ENCODE results near the gene KSR1.
"Not testable (repeated sequence)": the region's sequence is repeated elsewhere in the genome, so short reads cannot be mapped to it uniquely, and the experiment has no call there.

Gene KSR1

DNA sequence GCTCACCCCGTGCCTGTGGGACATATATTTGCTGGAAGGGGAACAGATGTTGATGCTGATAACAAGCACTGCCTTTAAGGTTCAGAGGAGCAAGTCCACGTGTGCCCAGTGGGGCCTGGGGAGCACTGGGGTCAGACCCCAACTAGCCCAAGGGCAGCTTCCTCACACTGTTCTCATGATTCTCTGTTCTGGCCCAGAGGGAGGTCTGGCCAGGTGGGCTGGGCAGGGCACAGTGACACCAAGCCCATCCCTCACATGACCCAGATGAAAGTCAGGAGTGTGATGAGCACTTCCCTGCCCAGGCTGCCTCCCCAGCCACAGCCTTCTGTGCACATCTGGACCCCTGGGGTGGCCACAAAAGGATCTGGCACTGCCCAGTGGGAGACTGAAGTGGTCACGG is 29.8 kb upstream of the KSR1 start:
- not testable (repeated sequence) for DNase-seq (ENCODE audit: low read depth, low spot score)

DNA sequence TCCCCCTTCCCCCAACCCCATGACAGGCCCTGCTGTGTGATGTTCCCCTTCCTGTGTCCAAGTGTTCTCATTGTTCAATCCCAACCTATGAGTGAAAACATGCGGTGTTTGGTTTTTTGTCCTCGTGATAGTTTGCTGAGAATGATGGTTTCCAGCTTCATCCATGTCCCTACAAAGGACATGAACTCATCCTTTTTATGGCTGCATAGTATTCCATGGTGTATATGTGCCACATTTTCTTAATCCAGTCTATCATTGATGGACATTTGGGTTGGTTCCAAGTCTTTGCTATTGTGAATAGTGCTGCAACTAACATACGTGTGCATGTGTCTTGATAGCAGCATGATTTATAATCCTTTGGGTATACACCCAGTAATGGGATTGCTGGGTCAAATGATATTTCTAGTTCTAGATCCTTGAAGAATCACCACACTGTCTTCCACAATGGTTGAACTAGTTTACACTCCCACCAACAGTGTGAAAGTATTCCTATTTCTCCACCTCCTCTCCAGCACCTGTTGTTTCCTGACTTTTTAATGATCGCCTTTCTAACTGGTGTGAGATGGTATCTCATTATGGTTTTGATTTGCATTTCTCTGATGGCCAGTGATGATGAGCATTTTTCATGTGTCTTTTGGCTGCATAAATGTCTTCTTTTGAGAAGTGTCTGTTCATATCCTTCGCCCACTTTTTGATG is 28.9 kb upstream of the KSR1 start:
- DNase-seq (ENCODE audit: low read depth, low spot score), result not testable (repeated sequence)

- no peak for DNase-seq (ENCODE audit: low read depth, low spot score)
Observed at GRCh38 chr17:27428781-27429505, 27.3 kb upstream of the KSR1 start.

DNA sequence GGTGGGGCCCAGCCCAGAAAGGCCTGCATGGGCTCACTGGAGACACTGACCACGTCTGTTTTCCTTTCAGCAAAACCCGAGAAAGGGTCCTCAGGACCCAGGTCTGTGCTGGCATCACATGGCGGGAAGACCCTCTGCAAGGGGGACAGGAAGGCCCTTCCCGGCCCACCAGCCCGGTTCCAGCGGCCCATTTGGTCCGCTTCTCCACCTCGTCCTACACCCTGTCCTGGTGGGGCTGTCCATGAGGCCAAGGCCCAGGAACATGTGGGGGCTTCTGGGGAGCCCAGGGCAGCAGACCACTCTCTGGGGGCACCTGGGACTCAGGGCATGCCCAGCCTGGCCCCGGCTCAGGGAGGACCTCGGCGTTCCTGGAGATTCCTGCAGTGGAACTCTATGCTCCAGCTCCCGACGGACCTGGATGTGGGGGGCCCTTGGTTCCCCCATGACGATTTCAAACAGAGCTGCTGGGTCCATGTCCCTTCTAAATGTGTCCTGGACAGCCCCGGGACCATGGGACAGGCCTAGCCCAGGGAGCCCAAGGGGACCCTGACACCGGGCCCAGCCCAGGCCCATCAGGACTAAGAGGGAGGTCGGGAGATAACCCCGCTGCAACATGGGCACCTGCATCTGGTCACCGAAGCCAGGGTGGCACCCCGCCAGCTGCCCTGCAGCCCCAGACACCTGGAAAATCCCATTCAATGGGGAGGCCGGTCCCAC is 26.4 kb upstream of the KSR1 start:
- DNase-seq (ENCODE audit: low read depth, low spot score), result no peak

- no peak for DNase-seq (ENCODE audit: low read depth, low spot score)
Observed at GRCh38 chr17:27430383-27430840, 25.8 kb upstream of the KSR1 start.

DNA sequence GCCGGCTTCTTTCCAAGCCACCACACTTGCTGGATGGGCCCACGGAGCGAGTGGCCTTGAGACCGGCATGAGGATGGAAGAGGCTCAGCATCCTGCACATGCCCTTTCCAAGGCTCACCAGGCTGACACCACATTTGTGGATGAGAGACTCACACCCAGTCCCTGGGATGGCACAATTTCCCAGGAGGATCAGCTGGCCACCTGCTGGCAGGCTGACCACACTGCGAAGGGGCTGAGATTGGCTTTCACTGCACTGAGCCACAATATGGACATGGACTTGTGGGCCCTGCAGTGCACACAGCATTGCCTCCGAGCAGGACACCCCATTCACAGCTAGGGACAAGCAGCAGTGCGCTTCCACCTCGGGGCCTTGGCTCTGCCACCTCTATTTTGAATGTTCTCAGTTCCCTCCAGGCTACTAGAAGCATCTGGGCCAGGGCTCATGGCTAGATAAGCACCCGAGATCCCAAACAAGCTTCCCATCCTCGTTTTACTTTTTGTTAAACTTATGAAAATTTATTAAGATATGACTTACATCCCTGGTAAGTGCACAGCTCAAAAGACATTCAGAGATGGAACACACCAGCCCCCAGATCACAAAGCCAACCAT is 25.3 kb upstream of the KSR1 start:
- DNase-seq (ENCODE audit: low read depth, low spot score), result no peak

DNA sequence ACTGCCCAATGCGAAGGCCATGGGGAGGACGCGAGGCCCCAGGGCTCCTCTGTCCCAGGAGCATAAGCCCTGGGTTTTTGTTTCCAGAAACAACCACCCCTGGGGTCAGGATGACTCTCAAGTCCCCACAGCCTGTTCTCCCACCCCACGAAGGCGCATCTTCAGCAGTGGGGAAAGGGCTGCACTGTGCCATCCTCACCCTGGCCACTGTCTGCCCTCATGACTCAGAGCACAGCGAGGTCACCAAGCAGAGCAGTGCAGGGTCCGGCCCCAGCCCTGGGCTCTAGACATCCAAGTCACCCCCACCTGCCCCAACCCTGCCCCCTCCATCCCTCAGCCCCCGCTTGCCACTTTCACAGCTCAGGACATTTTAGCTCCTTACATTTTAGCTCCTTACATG is 22.7 kb upstream of the KSR1 start:
- no peak for DNase-seq (ENCODE audit: low read depth, low spot score)

- DNase-seq (ENCODE audit: low read depth, low spot score), result not testable (repeated sequence)
Observed at GRCh38 chr17:27435431-27436070, 20.7 kb upstream of the KSR1 start.

DNA sequence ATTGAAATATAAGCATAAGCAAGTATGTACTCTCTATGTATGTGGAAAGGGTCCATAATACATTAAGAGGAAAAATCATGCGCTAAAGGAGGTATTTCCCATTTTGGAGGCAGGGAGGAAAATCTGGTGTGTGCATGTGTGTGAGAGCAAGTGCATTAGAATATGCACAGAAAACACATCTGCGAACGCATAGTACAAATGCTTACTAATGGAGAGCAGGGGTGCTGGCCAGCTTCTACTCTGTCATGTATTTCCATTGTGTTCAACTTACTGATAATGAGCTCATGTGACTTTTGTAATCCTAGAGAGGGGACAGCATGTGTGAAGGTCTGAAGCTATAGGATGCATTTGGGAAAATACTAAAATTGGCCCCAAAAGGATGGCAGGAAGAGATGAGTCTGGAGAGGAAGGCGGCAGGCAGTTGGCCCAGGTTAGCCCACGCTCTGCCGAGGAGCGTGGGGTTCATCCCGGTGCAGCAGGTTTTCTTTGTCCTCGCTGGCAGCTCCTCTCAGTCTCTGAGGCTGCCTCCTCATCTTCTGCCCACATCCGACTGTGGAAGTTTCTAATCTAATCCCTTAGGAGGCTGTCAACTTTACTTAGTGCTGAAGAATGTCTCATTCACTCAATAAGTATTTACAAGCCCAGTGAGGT is 17.8 kb upstream of the KSR1 start:
- DNase-seq (ENCODE audit: low read depth, low spot score), result no peak

DNA sequence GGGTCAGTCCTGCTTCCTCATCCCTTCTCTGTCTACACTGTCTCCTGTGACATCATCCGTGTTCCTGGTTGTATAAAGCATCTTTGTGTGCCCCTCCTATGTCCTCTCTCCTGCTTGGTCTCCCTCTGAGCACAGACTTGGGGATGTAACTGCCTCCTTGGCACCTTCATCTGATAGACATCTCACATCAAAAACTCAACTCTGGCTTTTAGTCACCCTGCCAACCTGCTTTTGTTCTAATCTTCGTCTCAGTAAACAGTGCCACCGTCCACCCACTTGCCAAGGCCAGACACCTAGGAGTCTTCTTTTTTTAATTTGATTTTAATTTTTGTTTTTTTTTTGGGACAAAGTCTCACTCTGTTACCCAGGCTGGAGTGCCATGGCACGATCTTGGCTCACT is 16.9 kb upstream of the KSR1 start:
- DNase-seq (ENCODE audit: low read depth, low spot score), result no peak

- DNase-seq (ENCODE audit: low read depth, low spot score), result no peak
Observed at GRCh38 chr17:27442702-27443101, 13.5 kb upstream of the KSR1 start.

DNA sequence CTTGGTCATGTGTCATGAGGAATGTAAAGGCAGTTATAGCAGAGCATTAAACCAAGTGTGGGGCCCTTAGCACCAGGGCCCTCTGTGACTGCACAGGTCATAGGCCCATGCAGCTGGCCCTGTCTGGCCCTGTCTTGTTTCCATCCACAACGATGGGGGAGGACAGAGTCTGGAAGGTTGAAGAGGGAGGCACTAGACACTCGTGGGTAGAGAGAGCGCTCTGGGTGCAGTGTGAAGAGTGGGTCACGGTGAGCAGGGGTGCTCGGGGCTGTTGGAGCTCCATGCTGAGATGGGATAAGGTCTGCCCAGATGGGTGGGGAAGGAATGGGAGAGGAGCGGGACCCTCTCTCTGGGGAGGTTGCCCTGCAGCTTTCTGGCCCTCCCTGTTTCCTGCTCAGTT is 12.8 kb upstream of the KSR1 start:
- DNase-seq (ENCODE audit: low read depth, low spot score), result no peak

DNA sequence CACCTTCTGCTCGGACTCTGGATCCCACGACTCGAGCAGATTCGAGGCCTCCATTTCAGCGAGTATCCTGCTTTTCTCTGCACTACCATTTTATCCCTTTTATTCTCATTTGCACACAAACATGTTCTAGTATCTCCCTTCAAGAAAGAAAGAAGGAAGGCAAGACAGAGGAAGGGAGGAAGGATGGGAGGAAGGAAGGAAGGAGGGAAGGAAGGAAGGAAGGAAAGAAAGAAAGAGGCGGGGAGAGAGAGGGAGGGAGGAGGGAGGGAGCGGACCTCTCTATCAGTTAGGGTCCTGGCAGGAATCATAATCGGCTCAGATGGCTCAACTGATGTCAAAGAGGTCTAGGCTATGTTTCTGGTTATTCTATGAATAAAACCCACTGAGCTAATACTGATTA is 10.3 kb upstream of the KSR1 start:
- no peak for DNase-seq (ENCODE audit: low read depth, low spot score)

- peak; percentile 80 for DNase-seq (ENCODE audit: low read depth, low spot score)
Observed at GRCh38 chr17:27446569-27447301, 9.5 kb upstream of the KSR1 start.

DNA sequence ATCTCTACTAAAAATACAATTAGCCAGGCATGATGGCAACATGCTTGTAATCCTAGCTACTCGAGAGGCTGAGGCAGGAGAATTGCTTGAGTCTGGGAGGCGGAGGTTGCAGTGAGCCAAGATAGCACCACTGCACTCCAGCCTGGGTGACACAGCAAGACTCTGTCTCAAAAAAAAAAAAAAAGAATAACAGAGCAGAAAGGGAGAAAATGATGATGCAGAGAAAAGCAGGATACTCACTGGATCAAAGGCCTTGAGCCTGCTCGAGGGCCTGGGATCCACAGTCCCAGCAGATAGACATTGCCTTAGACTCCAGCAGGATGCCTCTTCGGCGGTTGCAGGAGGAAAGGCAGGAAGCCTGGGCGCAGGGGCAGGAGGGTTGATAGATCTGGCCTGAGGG is 7.7 kb upstream of the KSR1 start:
- DNase-seq (ENCODE audit: low read depth, low spot score), result not testable (repeated sequence)

DNA sequence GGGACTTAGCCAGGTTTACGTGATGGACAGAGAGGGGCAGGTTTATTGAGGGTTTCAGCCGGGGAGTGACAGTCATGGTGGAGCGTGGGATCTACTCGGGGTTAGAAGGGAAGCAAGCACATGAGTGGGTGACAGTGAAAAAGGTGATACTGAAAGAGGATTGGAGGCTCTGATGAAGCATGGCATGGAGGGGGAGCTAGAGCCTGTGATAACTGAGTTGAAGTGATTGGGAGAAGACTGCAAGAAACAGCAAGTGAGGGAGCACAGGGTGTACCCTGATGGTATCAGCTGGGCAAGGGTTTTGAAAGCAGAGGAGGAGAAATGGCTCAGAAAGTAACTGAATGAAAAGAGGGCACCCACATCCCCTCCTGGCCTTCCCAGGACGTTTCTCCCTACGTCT is 6.7 kb upstream of the KSR1 start:
- no peak for DNase-seq (ENCODE audit: low read depth, low spot score)

GRCh38 chr17:27449988-27450387 is 6.3 kb upstream of the KSR1 start:
- DNase-seq (ENCODE audit: low read depth, low spot score), result no peak

GRCh38 chr17:27450416-27450815 is 5.8 kb upstream of the KSR1 start:
- no peak for DNase-seq (ENCODE audit: low read depth, low spot score)

DNA sequence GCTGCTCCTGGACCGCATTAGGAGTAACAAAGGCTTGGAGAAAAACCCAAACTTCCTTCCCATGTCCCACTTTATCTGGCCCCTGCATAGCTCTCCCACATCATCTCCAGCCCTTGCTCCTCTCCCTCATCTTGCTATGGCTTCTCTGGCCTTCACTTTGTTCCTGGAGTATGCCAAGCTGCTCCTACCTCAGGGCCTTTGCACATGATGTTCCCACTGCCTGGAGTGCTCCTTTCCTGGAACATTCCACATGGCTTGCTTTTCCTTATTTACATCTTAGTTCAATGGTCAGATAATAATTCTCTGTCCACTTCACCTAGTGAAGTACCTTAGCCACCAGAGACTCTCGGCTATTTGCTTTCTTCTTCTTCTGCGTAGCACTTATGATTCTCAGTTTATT is 4.3 kb upstream of the KSR1 start:
- DNase-seq (ENCODE audit: low read depth, low spot score), result no peak

GRCh38 chr17:27452828-27453227 is 3.4 kb upstream of the KSR1 start:
- DNase-seq (ENCODE audit: low read depth, low spot score), result no peak

DNA sequence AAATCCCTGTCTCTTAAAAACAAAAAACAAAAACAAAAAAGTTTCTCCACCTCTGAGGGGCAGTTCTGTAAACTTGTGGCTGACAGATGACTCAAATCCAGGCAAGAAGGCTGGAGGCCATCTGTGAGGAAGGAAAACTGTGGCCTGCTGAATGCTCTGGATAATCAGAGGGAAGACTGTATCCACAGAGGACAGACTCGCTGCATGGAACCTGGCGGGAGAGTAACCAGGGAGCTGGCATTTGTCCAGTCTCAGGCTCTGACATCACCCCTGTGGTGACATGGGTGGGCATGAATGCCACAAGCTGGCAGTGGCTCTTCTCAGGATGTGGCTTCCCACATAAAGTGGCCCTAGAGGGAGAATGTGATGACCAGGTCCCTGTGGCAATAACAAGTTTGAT is 2.8 kb upstream of the KSR1 start:
- DNase-seq (ENCODE audit: low read depth, low spot score), result no peak
